GM19438 (cell line): ENCODE results near the gene ATP10A.

ENCODE experiments used
- ATAC-seq: cut with Tn5 transposase; IDR thresholded peaks from one replicate; pipeline ENCODE4 v1.9.1; 2021; ENCODE audit warnings: low read depth; ENCODE audit not compliant: unreplicated experiment

Gene ATP10A

GRCh38 chr15:25690673-25691543 is 172.2 kb downstream of the ATP10A start:
- no peak for ATAC-seq

DNA sequence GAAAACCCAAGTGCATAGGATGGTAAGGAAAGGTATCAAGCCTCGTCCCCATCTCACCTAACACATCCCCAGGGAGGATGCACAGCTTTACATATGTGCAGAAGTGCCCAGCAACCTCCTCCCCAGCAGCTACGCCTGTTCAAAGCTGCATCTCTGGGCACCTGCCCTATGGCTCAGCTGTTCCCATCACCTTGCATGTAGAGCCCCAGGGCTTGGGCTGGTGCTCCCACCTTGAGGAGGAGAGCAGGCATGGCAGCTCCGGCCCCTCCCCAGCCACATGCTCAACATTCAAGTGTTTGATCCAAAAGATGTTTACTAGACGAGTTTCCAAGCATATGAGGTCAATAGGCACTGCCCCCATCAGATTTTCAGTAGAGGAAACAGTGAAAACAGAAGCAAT is 173.5 kb downstream of the ATP10A start:
- ATAC-seq, result no peak

DNA sequence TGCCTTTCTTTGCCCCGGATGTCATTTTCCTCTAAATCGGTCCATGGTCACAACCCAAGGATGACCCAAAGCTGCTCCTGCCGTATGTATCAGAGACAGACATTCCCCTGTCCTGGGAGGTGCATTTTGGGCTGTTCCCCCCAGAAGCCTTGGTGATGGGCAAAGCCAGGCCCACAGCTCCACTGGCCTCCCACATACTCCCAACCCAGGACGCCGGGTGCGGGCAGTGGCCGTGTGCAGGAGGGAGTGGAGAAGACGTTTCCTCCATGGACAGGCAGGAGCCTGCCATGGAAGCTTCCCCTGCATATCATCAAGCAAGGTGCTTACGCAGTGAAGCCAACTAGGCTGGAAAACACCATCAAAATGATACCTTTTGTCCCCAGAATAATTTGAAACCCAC is 175.0 kb downstream of the ATP10A start:
- ATAC-seq, result no peak

- ATAC-seq, result no peak
Observed at GRCh38 chr15:25687689-25688088, 175.4 kb downstream of the ATP10A start.

DNA sequence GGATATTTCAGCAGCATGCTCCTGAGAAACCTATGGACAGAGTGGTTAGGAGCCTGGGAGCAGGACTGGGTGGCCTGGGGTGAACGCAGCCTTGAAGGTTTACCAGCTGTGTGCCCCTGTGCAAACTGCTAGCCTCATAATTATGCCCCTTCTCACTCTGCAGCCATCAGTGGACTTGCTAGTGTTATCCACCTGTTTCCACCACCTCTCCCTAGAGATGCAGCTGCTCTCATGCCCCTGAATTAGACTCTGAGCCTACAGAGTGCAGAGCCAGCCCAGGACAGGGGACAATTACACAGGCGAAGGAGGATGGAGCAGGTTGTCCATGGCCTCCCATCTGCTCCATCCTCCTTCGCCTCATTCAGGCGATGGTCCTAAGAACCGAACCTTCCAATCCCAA is 175.9 kb downstream of the ATP10A start:
- ATAC-seq, result no peak

DNA sequence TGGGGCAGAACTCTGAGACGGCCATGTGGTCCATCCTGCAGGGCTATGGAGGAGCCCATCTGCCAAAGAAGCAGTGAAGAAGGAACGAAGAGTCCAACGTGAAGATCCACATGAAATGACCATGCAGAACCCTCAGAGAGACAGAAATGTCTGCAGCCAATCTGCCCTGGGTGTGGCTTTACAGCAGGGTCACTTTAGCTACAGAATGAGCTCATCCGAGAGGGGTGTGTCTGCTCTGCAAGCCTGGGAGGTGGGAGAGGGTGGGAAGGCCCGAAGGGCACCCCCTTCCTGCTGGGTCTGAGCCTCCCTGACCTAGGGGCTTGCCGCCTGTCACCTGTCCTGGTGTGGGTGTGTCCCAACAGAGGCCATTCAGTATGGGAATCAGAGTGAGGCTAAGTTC is 176.3 kb downstream of the ATP10A start:
- no peak for ATAC-seq

GRCh38 chr15:25684521-25685431 is 178.4 kb downstream of the ATP10A start:
- no peak for ATAC-seq

- no peak for ATAC-seq
Observed at GRCh38 chr15:25683911-25684310, 179.2 kb downstream of the ATP10A start.

DNA sequence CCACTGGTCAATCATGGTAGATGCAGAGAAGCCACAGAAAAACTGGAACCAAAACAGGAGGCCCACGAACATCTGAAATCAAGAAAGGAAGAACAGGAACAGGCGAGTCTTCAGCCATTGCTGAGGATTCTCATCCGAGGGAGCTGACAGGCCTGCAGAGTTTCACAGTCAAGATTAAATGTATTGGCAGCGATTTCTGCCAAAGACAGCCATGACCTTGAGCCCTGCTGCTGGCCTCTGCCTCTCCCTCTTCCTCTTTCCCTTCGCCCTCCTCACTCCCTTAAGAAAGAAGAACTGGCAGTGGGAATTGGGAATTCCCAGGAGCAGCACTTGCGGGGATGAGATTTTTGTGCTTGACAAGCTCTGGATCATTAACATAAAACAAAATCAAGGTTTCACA is 179.7 kb downstream of the ATP10A start:
- ATAC-seq, result no peak

- no peak for ATAC-seq
Observed at GRCh38 chr15:25682340-25682739, 180.8 kb downstream of the ATP10A start.

- no peak for ATAC-seq
Observed at GRCh38 chr15:25680686-25681025, 182.5 kb downstream of the ATP10A start.

DNA sequence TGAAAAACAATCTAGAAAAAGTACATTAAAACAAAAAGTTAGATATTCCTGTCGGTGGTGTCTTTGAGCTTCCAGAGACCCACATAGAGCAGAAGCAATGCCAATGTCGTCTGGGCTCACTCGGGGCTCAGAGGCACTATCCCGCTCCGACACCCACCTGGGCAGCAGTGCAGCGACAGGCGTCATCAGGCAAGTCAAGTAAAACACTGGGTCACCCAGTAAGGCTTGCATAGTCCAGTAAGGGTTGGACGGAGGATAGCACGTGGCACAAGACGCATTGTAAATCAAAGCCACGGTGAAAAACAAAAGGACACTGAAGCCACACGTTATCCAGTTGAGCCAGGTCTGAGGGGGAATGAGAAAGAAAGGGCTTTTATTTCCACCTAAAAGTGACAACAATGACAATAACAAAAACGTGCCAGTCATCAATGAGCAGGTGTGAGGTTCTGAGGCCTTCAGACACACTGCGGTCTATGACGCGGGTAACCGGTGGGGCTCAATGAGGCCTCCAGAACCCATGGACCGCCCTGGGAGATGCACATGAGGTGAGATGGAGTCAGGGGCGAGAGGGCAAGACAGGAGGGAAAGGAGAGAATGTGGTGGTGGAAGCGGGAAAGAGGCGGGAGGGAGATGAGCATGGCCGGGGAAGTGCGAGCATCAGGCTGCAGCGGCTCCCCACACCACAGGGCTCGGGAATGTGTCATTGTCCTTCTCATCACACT is 183.0 kb downstream of the ATP10A start:
- no peak for ATAC-seq

GRCh38 chr15:25679492-25679891 is 183.6 kb downstream of the ATP10A start:
- no peak for ATAC-seq

DNA sequence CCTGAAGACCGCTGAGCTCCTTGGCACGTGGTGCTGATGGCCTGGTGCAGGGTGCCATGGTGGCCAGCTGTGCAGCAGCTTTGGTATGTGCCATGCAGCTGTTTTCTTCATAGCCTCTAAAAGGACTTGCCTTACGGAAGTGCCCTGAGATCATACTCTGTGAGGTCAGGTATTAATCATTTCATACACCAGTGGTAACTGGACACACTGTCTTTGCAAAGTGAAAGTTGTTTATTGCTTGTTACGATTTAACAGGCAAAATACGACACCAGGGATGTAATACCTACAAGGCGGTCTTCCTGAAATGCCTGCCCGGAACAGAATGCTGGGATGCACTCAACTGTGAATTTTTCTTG is 184.6 kb downstream of the ATP10A start:
- ATAC-seq, result no peak

DNA sequence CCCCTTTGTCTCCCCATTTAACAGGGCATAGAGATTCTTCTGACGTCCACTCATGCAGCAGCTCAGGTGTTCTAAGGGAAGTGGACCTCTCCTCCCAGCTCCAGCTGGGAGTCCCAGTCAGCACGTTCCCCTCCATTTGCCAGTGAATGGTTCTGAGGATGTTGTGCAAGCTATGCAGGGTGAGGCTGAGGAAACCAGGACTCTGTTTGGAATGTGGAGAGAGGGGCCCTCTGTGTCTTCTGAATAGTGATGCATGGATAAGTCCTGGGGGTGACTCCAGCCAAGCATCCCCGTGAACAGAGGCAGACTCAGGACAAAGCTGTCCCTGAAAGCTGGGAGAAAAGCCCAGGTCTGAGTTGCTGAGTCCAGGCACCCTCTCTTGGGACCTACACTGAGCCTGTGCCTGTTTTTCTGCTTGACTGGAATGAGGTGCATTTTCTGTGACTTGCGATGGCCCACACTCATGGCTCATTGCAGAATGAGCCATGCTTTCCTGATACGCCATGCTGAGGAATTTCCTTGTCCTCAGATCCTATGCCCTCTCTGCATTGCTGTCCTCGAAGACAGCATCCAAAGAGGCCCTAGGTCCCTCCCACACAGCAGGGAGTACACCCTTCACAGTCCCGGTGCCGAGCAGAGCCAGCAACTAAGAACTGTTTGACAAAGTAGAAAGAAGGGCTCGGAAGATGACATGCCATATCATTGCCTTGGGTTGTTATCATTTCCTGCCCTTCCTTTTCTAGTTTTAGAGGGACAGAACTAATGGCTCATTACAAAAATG is 185.2 kb downstream of the ATP10A start:
- no peak for ATAC-seq

- no peak for ATAC-seq
Observed at GRCh38 chr15:25676070-25676469, 187.1 kb downstream of the ATP10A start.

DNA sequence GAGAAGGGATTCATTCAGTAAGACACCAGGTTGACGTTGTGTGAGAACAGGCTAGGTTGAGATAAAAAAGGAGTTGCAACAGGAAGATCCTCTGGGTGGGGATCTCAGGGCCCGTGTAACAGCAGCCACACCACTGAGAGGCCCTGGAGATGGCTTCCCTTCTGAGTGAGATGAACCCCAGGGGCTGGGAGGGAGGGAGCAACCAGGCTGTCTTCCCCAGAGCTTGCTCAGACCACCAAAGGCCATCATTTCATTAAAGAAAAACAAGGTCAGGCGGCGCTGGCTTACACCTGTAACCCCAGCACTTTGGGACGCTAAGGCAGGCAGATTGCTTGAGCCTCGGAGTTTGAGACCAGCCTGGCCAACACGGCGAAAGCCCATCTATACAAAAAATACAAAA is 187.7 kb downstream of the ATP10A start:
- no peak for ATAC-seq

DNA sequence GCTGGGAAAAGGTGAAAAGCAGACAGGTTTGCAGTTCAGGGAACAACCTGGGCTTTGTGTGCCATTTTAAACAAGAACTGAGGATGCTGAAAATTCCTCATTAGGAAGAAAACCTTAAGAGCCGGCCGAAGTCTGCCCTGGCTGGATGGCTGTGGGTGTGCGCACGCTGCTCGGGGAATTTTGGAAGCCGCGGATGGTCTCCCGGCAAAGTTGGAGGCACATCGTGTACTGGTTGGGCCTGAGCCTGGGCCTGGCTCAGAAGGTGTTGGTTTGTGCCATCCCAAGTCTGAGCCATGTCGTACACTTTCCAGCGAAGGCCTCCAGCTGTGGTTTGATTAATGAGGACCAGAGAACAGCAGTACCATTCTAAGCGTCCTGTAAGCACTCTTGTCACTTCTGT is 188.2 kb downstream of the ATP10A start:
- no peak for ATAC-seq

DNA sequence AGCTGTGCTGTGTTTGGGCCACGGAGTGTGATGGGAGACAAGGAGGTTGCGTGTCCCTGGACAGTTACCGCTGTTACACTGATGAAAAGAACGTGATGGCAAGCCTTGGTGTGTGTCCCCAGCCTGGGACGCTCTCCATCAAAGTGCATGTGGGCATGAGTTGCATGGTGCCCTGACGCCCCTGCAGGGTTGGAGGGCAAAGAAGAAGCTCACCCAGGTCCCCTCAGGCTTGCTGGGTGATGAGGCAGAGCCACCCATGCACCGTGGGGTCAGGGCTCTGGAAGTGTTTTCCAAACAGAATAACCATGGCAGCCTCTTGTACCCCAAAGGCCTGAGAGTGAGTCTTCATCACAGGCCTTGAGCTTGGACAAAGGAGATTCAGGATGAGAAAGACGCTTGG is 189.2 kb downstream of the ATP10A start:
- no peak for ATAC-seq

- no peak for ATAC-seq
Observed at GRCh38 chr15:25673351-25673750, 189.8 kb downstream of the ATP10A start.
